NB4 (cell line): ENCODE data around the gene JCHAIN.
"Not testable (repeated sequence)": the region's sequence is repeated elsewhere in the genome, so short reads cannot be mapped to it uniquely, and the experiment has no call there.

ENCODE experiments used
- DNase-seq: peaks from one replicate; pipeline ENCODE4 v3.0.0; 2010; ENCODE audit warnings: low read depth
- H3K4me3 ChIP-seq: one replicate; pipeline ENCODE4 v1.5.1; 2011; ENCODE audit warnings: mild to moderate bottlenecking, low read depth, low read length, moderate library complexity
- CTCF ChIP-seq: IDR thresholded peaks from one replicate; pipeline ENCODE4 v1.5.1; 2012; ENCODE audit warnings: low read depth, low read length
- MAX ChIP-seq: IDR thresholded peaks from 2 replicates; pipeline ENCODE4 v1.6.1; 2011; ENCODE audit warnings: low read depth, low read length
- MYC ChIP-seq: IDR thresholded peaks from 2 replicates; pipeline ENCODE4 v1.6.1; 2011; ENCODE audit warnings: low read depth, low read length
- POLR2A ChIP-seq: IDR thresholded peaks from 2 replicates; pipeline ENCODE4 v1.6.1; 2011; ENCODE audit warnings: mild to moderate bottlenecking; ENCODE audit not compliant: insufficient read length; ENCODE audit errors: extremely low read depth

Gene JCHAIN

GRCh38 chr4:70705183-70706043 is 39.1 kb upstream of the JCHAIN start:
- H3K4me3 ChIP-seq, result peak overlapping the region; percentile 82
- TF ChIP-seq MAX (peak; percentile 79), CTCF (no peak), MYC (peak; percentile 49), POLR2A (peak; percentile 9)
- DNase-seq, result peak; percentile 82

GRCh38 chr4:70704931-70705182 is 38.5 kb upstream of the JCHAIN start:
- TF ChIP-seq MYC (no peak), POLR2A (no peak), CTCF (no peak), MAX (no peak)
- DNase-seq, result no peak
- H3K4me3 ChIP-seq, result peak overlapping the region; percentile 82

GRCh38 chr4:70704215-70704930 is 38.1 kb upstream of the JCHAIN start:
- peak overlapping the region; percentile 55 for H3K4me3 ChIP-seq
- peak; percentile 87 for DNase-seq
- TF ChIP-seq MAX (no peak), CTCF (peak; percentile 28), MYC (no peak), POLR2A (peak; percentile 21)

- H3K4me3 ChIP-seq, result peak overlapping the region; percentile 55
- peak; percentile 10 for DNase-seq
- TF ChIP-seq MYC (no peak), POLR2A (no peak), MAX (no peak)
Measured at GRCh38 chr4:70703619-70704214, 37.4 kb upstream of the JCHAIN start.

GRCh38 chr4:70702592-70702991 is 36.3 kb upstream of the JCHAIN start:
- not testable (repeated sequence) for DNase-seq, H3K4me3 ChIP-seq

GRCh38 chr4:70701271-70701670 is 35.0 kb upstream of the JCHAIN start:
- no peak overlapping the region for H3K4me3 ChIP-seq
- no peak for DNase-seq
- TF ChIP-seq CTCF (no peak), MYC (no peak), MAX (no peak), POLR2A (no peak)
